Activated CD8-positive, alpha-beta memory T cell treated with anti-CD3 and anti-CD28 coated beads for 48 hours (primary cell): ENCODE results near the gene ANK3.

Source experiments
- DNase-seq, 3 experiments: peaks; one replicate each; pipeline ENCODE4 v3.0.0-alpha.2; 2020; ENCODE audit warnings: low read depth in 2 of 3, low spot score in 2 of 3

The ANK3 gene

GRCh38 chr10:60186315-60187071 is 203.2 kb downstream of the ANK3 start:
- DNase-seq, result no peak

DNA sequence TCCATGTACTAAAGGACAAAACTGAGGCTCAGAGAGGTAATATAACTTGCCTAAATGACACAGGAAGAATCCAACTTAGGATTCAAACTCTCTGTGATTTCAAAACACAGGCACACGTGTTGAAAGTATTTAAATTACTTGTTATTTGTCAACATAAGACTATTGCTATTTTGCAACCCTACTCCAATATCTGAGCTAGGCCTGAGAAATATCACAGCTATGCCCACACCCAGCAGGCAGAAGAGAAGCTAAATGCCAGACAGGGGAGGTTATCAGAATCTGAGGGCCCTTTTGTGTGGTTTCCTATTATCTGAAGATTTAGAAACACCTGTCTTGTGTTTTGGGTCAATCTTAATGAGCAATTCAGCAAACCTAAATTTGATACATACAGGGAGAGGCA is 204.3 kb downstream of the ANK3 start:
- no peak for DNase-seq

DNA sequence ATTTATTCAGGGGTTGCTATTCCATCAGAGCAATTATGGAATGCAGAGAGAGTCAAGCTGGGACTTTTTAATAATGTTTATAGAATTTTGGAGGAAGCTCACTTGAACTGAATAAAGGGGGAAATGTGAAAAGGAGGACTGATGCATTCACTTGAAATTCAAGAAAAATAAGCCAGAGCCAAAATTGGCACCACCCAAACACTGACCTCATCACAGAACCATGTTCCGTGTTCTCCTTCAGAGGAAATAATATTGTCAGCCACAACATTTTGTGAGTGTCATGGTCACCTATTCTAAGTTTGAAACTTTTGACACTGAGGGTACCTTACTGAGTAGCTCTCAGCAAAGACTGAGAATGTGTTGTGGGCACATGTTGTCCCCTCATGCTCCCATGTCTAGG is 207.0 kb downstream of the ANK3 start:
- no peak for DNase-seq

- no peak for DNase-seq
These were observed 212.8 kb downstream of the ANK3 start for GRCh38 chr10:60176925-60177324.

DNA sequence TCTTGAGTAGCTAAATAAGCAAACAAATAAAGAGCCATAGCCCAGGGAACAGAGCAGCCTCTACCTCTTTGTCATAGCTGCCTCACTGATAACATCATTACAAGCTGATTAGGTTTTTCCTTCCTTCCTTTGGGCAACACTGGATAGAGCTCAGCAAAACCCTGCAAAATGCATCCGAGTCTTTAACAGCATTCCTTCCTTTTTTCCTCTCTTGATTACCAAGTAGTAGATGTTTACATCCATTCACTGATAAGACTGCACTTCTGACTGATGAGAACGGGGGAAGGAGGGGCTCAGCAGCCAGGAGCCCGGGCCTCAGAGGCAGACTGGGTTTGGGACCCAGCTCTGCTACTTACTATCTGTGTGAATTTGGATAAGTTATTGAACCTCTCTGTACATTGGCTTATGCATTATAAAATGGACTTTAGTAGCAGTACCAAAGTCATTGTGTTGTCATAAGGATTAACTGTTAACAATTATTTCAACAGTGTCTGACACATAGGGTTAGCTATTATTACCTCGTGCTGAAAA is 214.2 kb downstream of the ANK3 start:
- DNase-seq, result no peak

DNA sequence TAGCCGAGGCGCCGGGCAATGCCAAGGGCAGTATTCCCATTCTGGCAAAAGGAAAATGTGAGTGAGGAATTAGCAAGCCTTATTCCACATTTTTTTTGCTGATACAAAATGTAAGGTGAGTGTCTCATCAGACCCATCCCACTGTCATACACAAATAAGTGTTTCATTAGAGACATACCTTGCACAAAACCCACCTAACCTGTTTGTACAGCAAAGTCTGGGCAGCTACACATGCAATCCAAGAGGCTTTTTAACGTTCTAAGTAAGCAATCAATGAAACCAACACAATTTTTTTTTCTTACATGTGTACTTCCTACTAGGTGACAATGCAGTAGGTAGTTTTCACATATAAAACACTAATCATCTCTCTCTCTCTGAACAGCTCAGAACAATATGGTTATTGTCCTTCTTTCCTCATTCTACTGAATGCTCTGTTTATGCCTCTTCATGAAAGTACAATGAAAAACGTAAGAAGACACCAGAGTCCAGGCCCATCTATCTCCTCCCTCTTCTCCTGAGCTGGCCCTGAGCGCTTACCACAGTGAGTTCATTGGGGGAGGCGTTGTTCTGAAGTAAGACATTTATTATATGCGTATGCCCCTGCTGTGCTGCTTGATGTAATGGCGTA is 217.2 kb downstream of the ANK3 start:
- DNase-seq, result no peak

GRCh38 chr10:60171436-60172013 is 218.2 kb downstream of the ANK3 start:
- DNase-seq, result no peak

GRCh38 chr10:60170250-60170649 is 219.4 kb downstream of the ANK3 start:
- no peak for DNase-seq

DNA sequence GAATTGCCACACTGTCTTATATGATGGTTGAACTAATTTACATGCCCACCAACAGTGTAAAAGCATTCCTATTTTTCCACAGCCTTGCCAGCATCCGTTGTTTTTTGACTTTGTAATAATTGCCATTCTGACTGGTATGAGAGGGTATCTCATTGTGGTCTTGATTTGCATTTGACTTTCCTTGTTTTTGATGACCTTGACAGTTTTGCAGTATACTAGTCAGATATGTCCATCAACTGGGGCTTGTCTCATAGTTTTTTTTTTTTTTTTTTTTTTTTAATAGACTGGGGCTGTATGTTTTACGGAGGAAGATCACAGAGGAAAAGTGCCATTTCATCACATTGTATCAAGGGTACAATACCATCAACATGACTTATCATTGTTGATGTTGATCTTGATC is 220.6 kb downstream of the ANK3 start:
- DNase-seq, result no peak

DNA sequence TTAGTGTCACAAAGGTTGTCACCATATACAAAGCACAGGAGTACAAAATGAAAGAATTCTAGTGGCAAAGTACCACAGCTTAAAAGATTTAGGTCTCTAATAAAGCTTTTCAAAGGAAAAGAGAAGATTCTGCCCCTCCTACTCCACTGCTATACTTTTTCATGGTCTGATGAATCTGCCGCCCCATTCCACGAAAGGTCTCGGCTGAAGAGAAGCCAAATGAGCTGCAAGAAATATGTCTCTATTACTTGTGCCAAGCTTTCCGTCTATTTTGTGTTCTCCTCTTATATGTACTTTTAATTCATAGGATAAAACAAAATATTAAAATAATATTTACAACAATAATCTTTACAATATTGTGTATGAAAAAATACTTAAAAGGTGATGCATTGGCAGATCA is 222.6 kb downstream of the ANK3 start:
- DNase-seq, result no peak

GRCh38 chr10:60163786-60164185 is 225.9 kb downstream of the ANK3 start:
- DNase-seq, result no peak

DNA sequence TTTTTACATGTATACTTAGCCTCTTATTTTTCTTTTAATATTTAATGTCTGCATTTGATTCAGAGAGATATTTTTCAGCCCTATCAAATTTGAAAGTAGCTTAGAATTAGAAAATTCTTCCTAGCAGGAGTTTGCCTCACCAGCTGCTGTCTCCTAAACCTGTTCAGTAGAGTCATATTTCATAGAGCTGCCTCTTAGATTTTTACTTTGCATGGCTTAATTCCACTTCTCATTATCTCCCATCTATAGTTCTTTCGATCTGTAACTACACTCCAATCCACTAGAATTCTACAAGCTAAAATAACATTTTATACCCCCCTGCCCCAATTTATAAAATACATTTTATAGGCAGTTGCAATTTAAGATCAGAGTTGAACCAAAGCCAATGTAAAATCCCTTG is 227.0 kb downstream of the ANK3 start:
- no peak for DNase-seq

DNA sequence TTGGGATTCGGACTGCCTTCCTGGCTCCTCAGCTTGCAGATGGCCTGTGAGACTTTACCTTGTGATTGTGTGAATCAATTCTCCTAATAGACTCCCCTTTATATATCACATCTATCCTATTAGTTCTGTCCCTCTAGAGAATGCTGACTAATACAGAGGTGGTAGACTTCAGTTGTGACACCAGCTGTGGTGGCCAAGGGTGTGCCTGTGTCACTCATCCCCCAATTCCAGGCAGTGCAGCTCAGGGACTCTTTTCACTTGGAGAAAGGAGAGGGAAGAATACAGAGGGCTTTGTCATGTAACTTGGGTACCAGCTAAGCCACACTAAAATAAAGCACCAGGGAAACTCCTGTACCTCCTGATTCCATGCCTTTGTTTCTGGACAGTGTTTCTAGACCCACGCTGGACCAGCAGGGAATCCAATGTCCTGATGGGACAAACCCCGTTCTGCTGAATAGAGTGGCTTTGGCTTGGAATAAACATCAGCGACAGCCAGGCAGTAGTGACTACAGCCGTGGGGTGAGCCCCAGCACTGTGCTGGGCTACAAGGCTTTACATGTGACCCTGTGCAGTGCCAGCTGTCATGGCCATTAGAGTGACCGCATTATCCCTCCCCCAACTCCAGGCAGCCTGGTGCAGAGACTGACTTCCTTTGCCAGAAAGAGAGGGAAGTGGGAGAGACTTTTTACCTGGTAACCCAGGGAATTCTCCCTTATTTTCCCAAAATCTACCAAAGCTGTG is 233.6 kb downstream of the ANK3 start:
- no peak for DNase-seq

- no peak for DNase-seq
These were observed 234.4 kb downstream of the ANK3 start for GRCh38 chr10:60155099-60155877.

GRCh38 chr10:60149003-60149402 is 240.7 kb downstream of the ANK3 start:
- no peak for DNase-seq

- DNase-seq, result no peak
These were observed 241.3 kb downstream of the ANK3 start for GRCh38 chr10:60148266-60148840.

DNA sequence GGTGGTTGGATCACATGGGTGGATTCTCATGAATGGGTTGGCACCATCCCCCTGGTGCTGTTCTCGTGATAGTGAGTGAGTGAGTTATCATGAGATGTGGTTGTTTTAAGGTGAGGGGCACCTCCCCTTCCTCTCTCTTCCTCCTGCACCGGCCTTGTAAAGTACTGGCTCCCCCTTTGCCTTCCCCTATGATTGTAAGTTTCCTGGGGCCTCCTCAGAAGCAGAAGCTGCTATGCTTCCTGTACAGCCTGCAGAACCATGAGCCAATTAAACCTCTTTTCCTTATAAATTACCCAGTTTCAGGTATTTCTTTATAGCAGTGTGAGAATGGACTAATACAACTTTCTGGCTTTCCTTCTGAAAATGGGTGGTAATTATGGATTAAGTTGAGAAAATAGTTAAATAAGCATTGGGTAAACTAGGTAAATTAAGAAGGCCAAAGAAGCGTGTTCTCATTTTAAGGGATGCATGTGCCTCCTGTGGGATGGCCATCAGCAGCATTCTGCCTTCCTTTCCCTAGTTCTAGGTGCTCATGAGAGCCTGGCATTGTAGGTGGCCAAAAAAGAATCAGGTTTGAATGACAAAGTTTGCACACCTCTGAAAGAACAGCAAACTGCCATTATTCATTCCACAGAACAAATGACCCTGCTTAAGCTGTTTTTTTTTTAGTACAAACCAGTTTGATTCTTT is 242.0 kb downstream of the ANK3 start:
- DNase-seq, result no peak

GRCh38 chr10:60147025-60147424 is 242.7 kb downstream of the ANK3 start:
- no peak for DNase-seq

DNA sequence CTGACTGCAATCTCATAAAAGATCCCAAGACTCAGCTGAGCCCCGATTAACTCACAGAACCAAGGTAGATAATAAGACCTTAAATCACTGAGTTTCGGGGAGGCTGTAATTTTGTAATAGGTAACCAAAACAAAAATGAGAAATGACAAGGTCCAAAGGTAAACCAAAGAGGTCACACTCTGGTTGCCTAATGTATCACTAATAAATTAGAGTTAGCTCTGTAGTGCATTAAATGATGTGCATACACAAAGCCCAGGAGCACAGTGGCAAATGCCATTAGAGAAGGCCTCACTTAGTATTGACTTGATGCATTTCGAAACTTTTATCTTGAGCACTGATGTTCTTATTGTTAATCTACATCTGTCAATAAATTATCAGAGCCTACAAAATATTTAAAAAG is 245.6 kb downstream of the ANK3 start:
- DNase-seq, result no peak

GRCh38 chr10:60142736-60143135 is 246.9 kb downstream of the ANK3 start:
- DNase-seq, result no peak
